Activated effector memory CD4-positive, alpha-beta T cell treated with Interleukin-2 at 50 U/mL for 16 hours (primary cell): ENCODE results near the gene MOCS1.

ENCODE experiments used
- DNase-seq: peaks from one replicate; pipeline ENCODE4 v3.0.0-alpha.2; 2020

Gene MOCS1

GRCh38 chr6:39947611-39948068, 13.4 kb upstream of the MOCS1 start:
- no peak for DNase-seq

GRCh38 chr6:39945626-39946025, 11.4 kb upstream of the MOCS1 start:
- no peak for DNase-seq

- DNase-seq, result no peak
Measured at GRCh38 chr6:39942903-39943580, 8.8 kb upstream of the MOCS1 start.

GRCh38 chr6:39941820-39942219, 7.6 kb upstream of the MOCS1 start:
- DNase-seq, result no peak

- no peak for DNase-seq
Measured at GRCh38 chr6:39941138-39941537, 6.9 kb upstream of the MOCS1 start.

- DNase-seq, result no peak
Measured at GRCh38 chr6:39938773-39939654, 4.8 kb upstream of the MOCS1 start.

GRCh38 chr6:39937686-39938333, 3.5 kb upstream of the MOCS1 start:
- DNase-seq, result no peak

GRCh38 chr6:39936857-39937256, 2.6 kb upstream of the MOCS1 start:
- no peak for DNase-seq

- no peak for DNase-seq
Measured at GRCh38 chr6:39935241-39935640, 979 bp upstream of the MOCS1 start.

GRCh38 chr6:39933669-39934130, 562 bp downstream of the MOCS1 start:
- DNase-seq, result no peak

- DNase-seq, result no peak
Measured at GRCh38 chr6:39932386-39932910, 1.8 kb downstream of the MOCS1 start.

GRCh38 chr6:39931607-39932006, 2.7 kb downstream of the MOCS1 start:
- DNase-seq, result no peak

GRCh38 chr6:39930540-39930939, 3.7 kb downstream of the MOCS1 start:
- no peak for DNase-seq

- DNase-seq, result no peak
Measured at GRCh38 chr6:39929733-39930461, 4.4 kb downstream of the MOCS1 start.

- no peak for DNase-seq
Measured at GRCh38 chr6:39929039-39929732, 5.1 kb downstream of the MOCS1 start.

GRCh38 chr6:39927159-39927558, 7.1 kb downstream of the MOCS1 start:
- DNase-seq, result no peak

GRCh38 chr6:39926668-39927067, 7.6 kb downstream of the MOCS1 start:
- no peak for DNase-seq

- DNase-seq, result no peak
Measured at GRCh38 chr6:39925931-39926290, 8.4 kb downstream of the MOCS1 start.

GRCh38 chr6:39925191-39925930, 8.9 kb downstream of the MOCS1 start:
- DNase-seq, result no peak

GRCh38 chr6:39924283-39924682, 10.0 kb downstream of the MOCS1 start:
- DNase-seq, result no peak

- DNase-seq, result no peak
Measured at GRCh38 chr6:39923861-39924260, 10.4 kb downstream of the MOCS1 start.
